WTC11 (cell line): Measurements from ENCODE around the gene PPM1K. TPM values are rescaled to one million over a fixed set of nuclear protein-coding genes. Genes with fewer than 3 reads are reported as not detected.

Source experiments
- ATAC-seq: fragments of 200-7000 bp; cut with Tn5 transposase; 2 replicates; pipeline ENCODE4 v1.10.0; 2021; ENCODE audit warnings: mild to moderate bottlenecking, moderate library complexity
- CTCF ChIA-PET: fragments of 300-600 bp; sonication (Branson Sonifier 250); formaldehyde crosslinking; loops from one replicate; lab custom pipeline; 2021; ENCODE audit warnings: antibody characterized with exemption; lab: Charles Lee
- POLR2A ChIA-PET: fragments of 350-600 bp; sonication (Branson Sonifier 250); formaldehyde crosslinking; loops from one replicate; lab custom pipeline; 2021; ENCODE audit warnings: antibody characterized with exemption; lab: Charles Lee
- DNase-seq: peaks from one replicate; pipeline ENCODE4 v3.0.0; 2021; ENCODE audit warnings: low spot score
- H3K27ac Mint-ChIP-seq: 2 replicates; pipeline ENCODE4 v1.8.0; 2021; ENCODE audit warnings: mixed read lengths
- H3K27me3 Mint-ChIP-seq: 2 replicates; pipeline ENCODE4 v1.8.0; 2021; ENCODE audit warnings: low read depth, mild to moderate bottlenecking, moderate library complexity, mixed read lengths
- H3K36me3 Mint-ChIP-seq: 2 replicates; pipeline ENCODE4 v1.8.0; 2021; ENCODE audit warnings: mixed read lengths
- H3K4me1 Mint-ChIP-seq: 2 replicates; pipeline ENCODE4 v1.8.0; 2022; ENCODE audit warnings: mixed read lengths
- H3K4me3 Mint-ChIP-seq: 2 replicates; pipeline ENCODE4 v1.8.0; 2021; ENCODE audit warnings: mild to moderate bottlenecking, moderate library complexity, mixed read lengths
- H3K9me3 Mint-ChIP-seq: 2 replicates; pipeline ENCODE4 v1.8.0; 2021; ENCODE audit warnings: mixed read lengths
- ATF1 ChIP-seq: sonication (generic); formaldehyde crosslinking; IDR thresholded peaks from 2 replicates; pipeline ENCODE4 v1.8.1; 2023; ENCODE audit warnings: mild to moderate bottlenecking, moderate library complexity, missing genetic modification reagents
- CREB1 ChIP-seq: sonication (generic); formaldehyde crosslinking; IDR thresholded peaks from 2 replicates; pipeline ENCODE4 v1.8.0; 2023; ENCODE audit warnings: mild to moderate bottlenecking, missing genetic modification reagents
- FOXJ3 ChIP-seq: sonication (generic); formaldehyde crosslinking; IDR thresholded peaks from 2 replicates; pipeline ENCODE4 v1.9.0; 2021; ENCODE audit warnings: missing genetic modification reagents, mild to moderate bottlenecking, borderline replicate concordance
- FOXK1 ChIP-seq: sonication (generic); formaldehyde crosslinking; IDR thresholded peaks from 2 replicates; pipeline ENCODE4 v1.8.0; 2022; ENCODE audit warnings: mild to moderate bottlenecking, moderate library complexity, missing genetic modification reagents
- FOXP1 ChIP-seq: sonication (generic); formaldehyde crosslinking; IDR thresholded peaks from 2 replicates; pipeline ENCODE4 v1.8.0; 2022; ENCODE audit warnings: missing genetic modification reagents, mild to moderate bottlenecking, moderate library complexity, borderline replicate concordance
- MYBL2 ChIP-seq: sonication (generic); formaldehyde crosslinking; IDR thresholded peaks from 2 replicates; pipeline ENCODE4 v1.8.1; 2023; ENCODE audit warnings: mild to moderate bottlenecking, moderate library complexity, missing genetic modification reagents
- NFATC4 ChIP-seq: fragments of 250-450 bp; sonication (Bioruptor Pico); IDR thresholded peaks from 2 replicates; pipeline ENCODE4 v1.9.0; 2021; ENCODE audit warnings: mild to moderate bottlenecking
- NFE2L1 ChIP-seq: sonication (generic); formaldehyde crosslinking; IDR thresholded peaks from 2 replicates; pipeline ENCODE4 v1.8.1; 2023; ENCODE audit warnings: missing genetic modification reagents
- ZNF121 ChIP-seq: sonication (generic); formaldehyde crosslinking; IDR thresholded peaks from 2 replicates; pipeline ENCODE4 v1.8.0; 2023; ENCODE audit warnings: missing genetic modification reagents
- ZNF671 ChIP-seq: fragments of 250-450 bp; sonication (Bioruptor Pico); IDR thresholded peaks from 2 replicates; pipeline ENCODE4 v1.8.0; 2021; ENCODE audit warnings: mild to moderate bottlenecking
- total RNA-seq: library from RNA; stranded (reverse); gene quantifications from 3 replicates; pipeline ENCODE4 v1.2.3, GENCODE V29; 2021
- TF ChIP-seq, protein P1 (sequence below): fragments of 250-450 bp; sonication (Bioruptor Pico); conservative IDR thresholded peaks from 2 replicates; pipeline ENCODE4 v1.9.0; 2021; ENCODE audit warnings: mild to moderate bottlenecking
- TF ChIP-seq, protein P2 (sequence below): sonication (generic); formaldehyde crosslinking; IDR thresholded peaks from 2 replicates; pipeline ENCODE4 v1.8.1; 2023; ENCODE audit warnings: mild to moderate bottlenecking, missing genetic modification reagents
- TF ChIP-seq, protein P3 (sequence below): fragments of 250-450 bp; sonication (Bioruptor Pico); IDR thresholded peaks from 2 replicates; pipeline ENCODE4 v1.9.0; 2021; ENCODE audit warnings: mild to moderate bottlenecking
- TF ChIP-seq, protein P4 (sequence below): sonication (generic); formaldehyde crosslinking; IDR thresholded peaks from 2 replicates; pipeline ENCODE4 v1.8.1; 2023; ENCODE audit warnings: mild to moderate bottlenecking, missing genetic modification reagents, borderline replicate concordance
- TF ChIP-seq, protein P5 (sequence below): sonication (generic); formaldehyde crosslinking; IDR thresholded peaks from 2 replicates; pipeline ENCODE4 v1.8.1; 2022; ENCODE audit warnings: low read depth, mild to moderate bottlenecking, moderate library complexity, missing genetic modification reagents, borderline replicate concordance
- TF ChIP-seq, protein P6 (sequence below): sonication (generic); formaldehyde crosslinking; conservative IDR thresholded peaks from 2 replicates; pipeline ENCODE4 v1.8.1; 2023; ENCODE audit warnings: mild to moderate bottlenecking, low read depth, missing genetic modification reagents, moderate library complexity
- TF ChIP-seq, protein P7 (sequence below): sonication (generic); formaldehyde crosslinking; IDR thresholded peaks from 2 replicates; pipeline ENCODE4 v1.8.0; 2022; ENCODE audit warnings: mild to moderate bottlenecking, missing genetic modification reagents

Gene PPM1K
- total RNA-seq, 1 experiment from 2014 or later = 17.0 TPM

DNA sequence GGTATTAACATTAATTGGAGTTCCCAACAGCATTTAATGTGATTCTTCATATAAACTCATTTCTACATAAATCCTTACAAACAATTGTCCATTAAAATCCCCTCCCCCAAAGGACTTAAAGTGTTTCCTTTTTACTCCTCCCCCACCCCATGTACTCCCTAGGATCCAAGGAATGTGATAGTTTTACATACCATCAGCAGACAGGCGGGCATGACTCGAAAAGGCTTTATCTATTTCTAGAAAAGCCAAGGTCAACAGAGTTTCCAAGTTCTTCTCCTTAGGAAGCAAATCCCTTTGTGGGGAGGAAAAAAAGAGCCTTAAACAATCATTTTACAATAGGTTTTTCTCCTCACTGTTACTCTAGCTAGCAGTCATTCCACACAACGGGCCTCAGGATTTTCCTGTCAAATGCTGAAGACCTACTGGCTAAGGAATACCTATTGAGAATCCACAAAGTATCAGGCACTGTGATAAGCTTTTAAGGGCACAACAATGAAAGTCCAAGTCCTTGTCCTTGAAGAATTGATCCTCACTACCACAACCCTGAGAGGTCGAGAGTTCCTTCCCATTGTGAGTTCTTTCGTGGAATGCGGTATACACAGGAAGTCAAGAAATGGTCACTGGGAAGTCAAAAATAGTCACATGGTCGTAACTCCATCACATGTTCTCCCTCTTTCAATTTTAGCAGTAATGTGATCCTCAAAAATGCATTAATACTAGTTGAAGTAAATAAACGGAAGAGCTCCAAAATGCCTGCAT lies 7.2 kb downstream of the PPM1K start (continued):
- TF ChIP-seq, protein P1, sequence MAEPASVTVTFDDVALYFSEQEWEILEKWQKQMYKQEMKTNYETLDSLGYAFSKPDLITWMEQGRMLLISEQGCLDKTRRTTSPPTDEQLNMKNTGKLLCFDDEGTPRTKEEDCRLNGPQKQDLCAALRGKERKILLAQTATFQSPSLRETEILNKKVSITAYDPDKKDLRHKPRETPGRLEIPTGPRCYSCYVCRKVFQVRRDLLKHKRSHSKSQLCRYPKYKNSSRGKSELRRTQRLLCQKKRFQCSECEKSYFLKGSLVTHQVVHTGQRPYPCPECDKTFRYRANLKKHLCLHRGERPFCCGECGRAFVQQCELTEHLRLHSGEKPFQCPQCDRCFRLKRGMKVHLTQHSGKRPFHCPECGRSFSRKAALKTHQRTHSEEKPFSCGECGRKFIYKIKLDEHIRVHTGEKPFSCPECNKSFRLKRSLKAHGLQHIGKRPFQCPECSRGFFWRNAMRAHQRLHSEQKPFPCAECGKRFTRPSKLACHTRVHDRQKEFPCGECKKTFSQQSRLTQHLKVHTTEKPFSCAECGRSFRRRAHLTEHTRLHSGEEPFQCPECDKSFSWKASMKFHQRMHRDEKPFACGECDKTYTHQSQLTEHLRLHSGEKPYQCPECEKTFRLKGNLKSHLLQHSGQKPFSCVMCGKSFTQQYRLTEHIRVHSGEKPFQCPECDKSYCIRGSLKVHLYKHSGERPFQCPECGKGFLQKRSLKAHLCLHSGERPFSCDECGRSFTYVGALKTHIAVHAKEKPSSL (CRISPR knock-in tag) = no peak
- TF ChIP-seq FOXJ3 (CRISPR knock-in tag) (no peak), ZNF671 (CRISPR knock-in tag) (no peak), ZNF121 (CRISPR knock-in tag) (no peak)

DNA sequence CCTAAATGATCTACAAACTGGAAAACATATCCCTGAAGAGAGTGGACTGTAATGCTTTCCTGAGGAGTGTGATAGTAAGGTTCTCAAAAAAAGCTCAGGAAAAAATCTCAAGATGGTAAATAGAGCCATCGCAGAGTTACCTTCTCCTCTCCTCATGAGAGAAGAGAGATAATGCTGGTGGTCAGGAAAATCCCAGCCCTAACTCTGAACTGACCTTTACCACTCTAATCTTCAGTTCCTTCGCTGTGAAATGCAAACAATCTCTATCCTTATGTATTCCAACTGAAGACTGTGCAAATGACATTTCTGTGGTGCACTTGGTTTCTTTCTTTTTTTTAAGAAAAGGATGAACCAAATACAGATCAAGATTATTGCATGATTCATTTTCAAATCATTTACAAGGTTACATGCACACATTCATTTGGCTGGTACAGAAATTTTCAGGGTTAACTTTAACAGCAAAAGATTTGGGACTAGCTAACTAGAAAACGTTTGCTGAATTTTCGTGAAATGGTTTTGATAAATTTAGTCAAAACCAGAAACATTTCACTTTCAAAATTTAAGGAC lies 8.3 kb downstream of the PPM1K start:
- POLR2A ChIA-PET = no interaction called here
- Mint-ChIP-seq H3K27me3 (0 out of 2 replicates have a peak, but pooled peaks cover 3% of the 10 kb centered on the region), H3K9me3 (peaks cover 34% of the 10 kb centered on the region), H3K4me3 (no peak overlapping the region), H3K27ac (no peak overlapping the region), H3K4me1 (peaks cover 31% of the 10 kb centered on the region), H3K36me3 (peaks cover 48% of the 10 kb centered on the region)
- CTCF ChIA-PET = interaction anchor here (0.6 to 1.1 kb wide), 3 partner anchors 8 to 98 kb away, joined by 3 to 4 read pairs (median 4); partner anchors contain the start of gene PPM1K
- DNase-seq (no peak), ATAC-seq (no peak)
- TF ChIP-seq, protein P2, sequence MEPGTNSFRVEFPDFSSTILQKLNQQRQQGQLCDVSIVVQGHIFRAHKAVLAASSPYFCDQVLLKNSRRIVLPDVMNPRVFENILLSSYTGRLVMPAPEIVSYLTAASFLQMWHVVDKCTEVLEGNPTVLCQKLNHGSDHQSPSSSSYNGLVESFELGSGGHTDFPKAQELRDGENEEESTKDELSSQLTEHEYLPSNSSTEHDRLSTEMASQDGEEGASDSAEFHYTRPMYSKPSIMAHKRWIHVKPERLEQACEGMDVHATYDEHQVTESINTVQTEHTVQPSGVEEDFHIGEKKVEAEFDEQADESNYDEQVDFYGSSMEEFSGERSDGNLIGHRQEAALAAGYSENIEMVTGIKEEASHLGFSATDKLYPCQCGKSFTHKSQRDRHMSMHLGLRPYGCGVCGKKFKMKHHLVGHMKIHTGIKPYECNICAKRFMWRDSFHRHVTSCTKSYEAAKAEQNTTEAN (CRISPR knock-in tag) = no peak
- TF ChIP-seq ZNF671 (CRISPR knock-in tag) (no peak), FOXP1 (CRISPR knock-in tag) (no peak), NFATC4 (no peak), FOXK1 (CRISPR knock-in tag) (no peak), MYBL2 (no peak), FOXJ3 (CRISPR knock-in tag) (no peak), ATF1 (no peak), CREB1 (CRISPR knock-in tag) (no peak), NFE2L1 (CRISPR knock-in tag) (no peak)
- TF ChIP-seq, protein P3, sequence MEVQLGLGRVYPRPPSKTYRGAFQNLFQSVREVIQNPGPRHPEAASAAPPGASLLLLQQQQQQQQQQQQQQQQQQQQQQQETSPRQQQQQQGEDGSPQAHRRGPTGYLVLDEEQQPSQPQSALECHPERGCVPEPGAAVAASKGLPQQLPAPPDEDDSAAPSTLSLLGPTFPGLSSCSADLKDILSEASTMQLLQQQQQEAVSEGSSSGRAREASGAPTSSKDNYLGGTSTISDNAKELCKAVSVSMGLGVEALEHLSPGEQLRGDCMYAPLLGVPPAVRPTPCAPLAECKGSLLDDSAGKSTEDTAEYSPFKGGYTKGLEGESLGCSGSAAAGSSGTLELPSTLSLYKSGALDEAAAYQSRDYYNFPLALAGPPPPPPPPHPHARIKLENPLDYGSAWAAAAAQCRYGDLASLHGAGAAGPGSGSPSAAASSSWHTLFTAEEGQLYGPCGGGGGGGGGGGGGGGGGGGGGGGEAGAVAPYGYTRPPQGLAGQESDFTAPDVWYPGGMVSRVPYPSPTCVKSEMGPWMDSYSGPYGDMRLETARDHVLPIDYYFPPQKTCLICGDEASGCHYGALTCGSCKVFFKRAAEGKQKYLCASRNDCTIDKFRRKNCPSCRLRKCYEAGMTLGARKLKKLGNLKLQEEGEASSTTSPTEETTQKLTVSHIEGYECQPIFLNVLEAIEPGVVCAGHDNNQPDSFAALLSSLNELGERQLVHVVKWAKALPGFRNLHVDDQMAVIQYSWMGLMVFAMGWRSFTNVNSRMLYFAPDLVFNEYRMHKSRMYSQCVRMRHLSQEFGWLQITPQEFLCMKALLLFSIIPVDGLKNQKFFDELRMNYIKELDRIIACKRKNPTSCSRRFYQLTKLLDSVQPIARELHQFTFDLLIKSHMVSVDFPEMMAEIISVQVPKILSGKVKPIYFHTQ (CRISPR knock-in tag) = no peak
- TF ChIP-seq, protein P4, sequence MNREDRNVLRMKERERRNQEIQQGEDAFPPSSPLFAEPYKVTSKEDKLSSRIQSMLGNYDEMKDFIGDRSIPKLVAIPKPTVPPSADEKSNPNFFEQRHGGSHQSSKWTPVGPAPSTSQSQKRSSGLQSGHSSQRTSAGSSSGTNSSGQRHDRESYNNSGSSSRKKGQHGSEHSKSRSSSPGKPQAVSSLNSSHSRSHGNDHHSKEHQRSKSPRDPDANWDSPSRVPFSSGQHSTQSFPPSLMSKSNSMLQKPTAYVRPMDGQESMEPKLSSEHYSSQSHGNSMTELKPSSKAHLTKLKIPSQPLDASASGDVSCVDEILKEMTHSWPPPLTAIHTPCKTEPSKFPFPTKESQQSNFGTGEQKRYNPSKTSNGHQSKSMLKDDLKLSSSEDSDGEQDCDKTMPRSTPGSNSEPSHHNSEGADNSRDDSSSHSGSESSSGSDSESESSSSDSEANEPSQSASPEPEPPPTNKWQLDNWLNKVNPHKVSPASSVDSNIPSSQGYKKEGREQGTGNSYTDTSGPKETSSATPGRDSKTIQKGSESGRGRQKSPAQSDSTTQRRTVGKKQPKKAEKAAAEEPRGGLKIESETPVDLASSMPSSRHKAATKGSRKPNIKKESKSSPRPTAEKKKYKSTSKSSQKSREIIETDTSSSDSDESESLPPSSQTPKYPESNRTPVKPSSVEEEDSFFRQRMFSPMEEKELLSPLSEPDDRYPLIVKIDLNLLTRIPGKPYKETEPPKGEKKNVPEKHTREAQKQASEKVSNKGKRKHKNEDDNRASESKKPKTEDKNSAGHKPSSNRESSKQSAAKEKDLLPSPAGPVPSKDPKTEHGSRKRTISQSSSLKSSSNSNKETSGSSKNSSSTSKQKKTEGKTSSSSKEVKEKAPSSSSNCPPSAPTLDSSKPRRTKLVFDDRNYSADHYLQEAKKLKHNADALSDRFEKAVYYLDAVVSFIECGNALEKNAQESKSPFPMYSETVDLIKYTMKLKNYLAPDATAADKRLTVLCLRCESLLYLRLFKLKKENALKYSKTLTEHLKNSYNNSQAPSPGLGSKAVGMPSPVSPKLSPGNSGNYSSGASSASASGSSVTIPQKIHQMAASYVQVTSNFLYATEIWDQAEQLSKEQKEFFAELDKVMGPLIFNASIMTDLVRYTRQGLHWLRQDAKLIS (CRISPR knock-in tag) = no peak
- TF ChIP-seq, protein P5, sequence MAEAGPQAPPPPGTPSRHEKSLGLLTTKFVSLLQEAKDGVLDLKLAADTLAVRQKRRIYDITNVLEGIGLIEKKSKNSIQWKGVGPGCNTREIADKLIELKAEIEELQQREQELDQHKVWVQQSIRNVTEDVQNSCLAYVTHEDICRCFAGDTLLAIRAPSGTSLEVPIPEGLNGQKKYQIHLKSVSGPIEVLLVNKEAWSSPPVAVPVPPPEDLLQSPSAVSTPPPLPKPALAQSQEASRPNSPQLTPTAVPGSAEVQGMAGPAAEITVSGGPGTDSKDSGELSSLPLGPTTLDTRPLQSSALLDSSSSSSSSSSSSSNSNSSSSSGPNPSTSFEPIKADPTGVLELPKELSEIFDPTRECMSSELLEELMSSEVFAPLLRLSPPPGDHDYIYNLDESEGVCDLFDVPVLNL (CRISPR knock-in tag) = no peak
- TF ChIP-seq, protein P6, sequence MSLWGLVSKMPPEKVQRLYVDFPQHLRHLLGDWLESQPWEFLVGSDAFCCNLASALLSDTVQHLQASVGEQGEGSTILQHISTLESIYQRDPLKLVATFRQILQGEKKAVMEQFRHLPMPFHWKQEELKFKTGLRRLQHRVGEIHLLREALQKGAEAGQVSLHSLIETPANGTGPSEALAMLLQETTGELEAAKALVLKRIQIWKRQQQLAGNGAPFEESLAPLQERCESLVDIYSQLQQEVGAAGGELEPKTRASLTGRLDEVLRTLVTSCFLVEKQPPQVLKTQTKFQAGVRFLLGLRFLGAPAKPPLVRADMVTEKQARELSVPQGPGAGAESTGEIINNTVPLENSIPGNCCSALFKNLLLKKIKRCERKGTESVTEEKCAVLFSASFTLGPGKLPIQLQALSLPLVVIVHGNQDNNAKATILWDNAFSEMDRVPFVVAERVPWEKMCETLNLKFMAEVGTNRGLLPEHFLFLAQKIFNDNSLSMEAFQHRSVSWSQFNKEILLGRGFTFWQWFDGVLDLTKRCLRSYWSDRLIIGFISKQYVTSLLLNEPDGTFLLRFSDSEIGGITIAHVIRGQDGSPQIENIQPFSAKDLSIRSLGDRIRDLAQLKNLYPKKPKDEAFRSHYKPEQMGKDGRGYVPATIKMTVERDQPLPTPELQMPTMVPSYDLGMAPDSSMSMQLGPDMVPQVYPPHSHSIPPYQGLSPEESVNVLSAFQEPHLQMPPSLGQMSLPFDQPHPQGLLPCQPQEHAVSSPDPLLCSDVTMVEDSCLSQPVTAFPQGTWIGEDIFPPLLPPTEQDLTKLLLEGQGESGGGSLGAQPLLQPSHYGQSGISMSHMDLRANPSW (CRISPR knock-in tag) = no peak
- TF ChIP-seq, protein P7, sequence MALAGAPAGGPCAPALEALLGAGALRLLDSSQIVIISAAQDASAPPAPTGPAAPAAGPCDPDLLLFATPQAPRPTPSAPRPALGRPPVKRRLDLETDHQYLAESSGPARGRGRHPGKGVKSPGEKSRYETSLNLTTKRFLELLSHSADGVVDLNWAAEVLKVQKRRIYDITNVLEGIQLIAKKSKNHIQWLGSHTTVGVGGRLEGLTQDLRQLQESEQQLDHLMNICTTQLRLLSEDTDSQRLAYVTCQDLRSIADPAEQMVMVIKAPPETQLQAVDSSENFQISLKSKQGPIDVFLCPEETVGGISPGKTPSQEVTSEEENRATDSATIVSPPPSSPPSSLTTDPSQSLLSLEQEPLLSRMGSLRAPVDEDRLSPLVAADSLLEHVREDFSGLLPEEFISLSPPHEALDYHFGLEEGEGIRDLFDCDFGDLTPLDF = no peak
